GM10248 (cell line): Measurements from ENCODE around the gene PDIA2.

Source experiments
- CTCF ChIA-PET: fragments of 300-600 bp; sonication (Branson Sonifier 250); formaldehyde crosslinking; extraction: SDS; loops from one replicate; lab custom pipeline; 2021; ENCODE audit warnings: antibody characterized with exemption; lab: Yijun Ruan, JAX
- POLR2A ChIA-PET: fragments of 350-650 bp; sonication (Branson Sonifier 250); formaldehyde crosslinking; extraction: SDS; loops from one replicate; lab custom pipeline; 2020; ENCODE audit warnings: antibody characterized with exemption; lab: Yijun Ruan, JAX
- DNase-seq: peaks from one replicate; pipeline ENCODE4 v3.0.0; 2012; ENCODE audit errors: extremely low spot score
- TF ChIP-seq, protein P1 (sequence below): IDR thresholded peaks from 2 replicates; pipeline ENCODE4 v1.5.1; 2012; ENCODE audit warnings: mild to moderate bottlenecking, low read depth; ENCODE audit errors: extremely low read depth, missing control alignments, control extremely low read depth

The PDIA2 gene

DNA sequence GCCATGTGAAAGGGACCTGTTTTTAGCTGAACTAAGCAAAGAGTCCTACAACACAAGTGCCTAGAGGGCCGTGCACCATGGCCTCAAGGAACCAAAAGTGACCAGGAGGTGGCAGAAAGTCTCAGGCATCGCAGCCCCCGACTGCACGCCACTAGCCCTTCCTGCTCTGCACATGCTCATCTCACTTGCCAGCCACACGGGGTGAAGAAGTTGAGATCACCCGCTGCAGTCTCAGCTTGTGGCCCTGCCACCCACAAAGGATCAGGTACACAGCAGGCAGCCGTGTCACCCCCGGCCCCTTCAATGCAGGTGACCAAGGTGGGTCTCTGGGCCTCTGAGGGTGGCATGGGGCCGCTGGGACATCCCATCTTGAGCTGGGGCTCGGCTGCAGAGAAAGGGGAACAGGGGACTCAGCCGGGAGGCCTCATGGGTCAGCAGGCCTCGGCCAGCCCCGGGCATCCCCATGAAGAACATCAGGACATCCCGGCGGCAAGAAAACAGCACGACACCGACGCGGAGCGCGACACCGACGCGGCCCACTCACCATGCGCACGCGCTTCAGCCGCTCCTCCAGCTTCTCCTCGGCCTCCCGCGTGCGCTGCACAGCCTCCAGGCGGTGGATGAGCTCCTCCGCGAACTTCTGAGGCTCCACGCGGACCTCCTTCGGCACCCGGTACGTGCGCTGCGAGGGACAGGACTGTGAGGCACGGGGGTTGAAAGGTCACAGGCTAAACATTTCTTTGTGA lies 21.0 kb downstream of the PDIA2 start:
- TF ChIP-seq, protein P1, sequence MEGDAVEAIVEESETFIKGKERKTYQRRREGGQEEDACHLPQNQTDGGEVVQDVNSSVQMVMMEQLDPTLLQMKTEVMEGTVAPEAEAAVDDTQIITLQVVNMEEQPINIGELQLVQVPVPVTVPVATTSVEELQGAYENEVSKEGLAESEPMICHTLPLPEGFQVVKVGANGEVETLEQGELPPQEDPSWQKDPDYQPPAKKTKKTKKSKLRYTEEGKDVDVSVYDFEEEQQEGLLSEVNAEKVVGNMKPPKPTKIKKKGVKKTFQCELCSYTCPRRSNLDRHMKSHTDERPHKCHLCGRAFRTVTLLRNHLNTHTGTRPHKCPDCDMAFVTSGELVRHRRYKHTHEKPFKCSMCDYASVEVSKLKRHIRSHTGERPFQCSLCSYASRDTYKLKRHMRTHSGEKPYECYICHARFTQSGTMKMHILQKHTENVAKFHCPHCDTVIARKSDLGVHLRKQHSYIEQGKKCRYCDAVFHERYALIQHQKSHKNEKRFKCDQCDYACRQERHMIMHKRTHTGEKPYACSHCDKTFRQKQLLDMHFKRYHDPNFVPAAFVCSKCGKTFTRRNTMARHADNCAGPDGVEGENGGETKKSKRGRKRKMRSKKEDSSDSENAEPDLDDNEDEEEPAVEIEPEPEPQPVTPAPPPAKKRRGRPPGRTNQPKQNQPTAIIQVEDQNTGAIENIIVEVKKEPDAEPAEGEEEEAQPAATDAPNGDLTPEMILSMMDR: no peak
- ChIA-PET POLR2A (no interaction called here), CTCF (no interaction called here)
- no peak for DNase-seq

DNA sequence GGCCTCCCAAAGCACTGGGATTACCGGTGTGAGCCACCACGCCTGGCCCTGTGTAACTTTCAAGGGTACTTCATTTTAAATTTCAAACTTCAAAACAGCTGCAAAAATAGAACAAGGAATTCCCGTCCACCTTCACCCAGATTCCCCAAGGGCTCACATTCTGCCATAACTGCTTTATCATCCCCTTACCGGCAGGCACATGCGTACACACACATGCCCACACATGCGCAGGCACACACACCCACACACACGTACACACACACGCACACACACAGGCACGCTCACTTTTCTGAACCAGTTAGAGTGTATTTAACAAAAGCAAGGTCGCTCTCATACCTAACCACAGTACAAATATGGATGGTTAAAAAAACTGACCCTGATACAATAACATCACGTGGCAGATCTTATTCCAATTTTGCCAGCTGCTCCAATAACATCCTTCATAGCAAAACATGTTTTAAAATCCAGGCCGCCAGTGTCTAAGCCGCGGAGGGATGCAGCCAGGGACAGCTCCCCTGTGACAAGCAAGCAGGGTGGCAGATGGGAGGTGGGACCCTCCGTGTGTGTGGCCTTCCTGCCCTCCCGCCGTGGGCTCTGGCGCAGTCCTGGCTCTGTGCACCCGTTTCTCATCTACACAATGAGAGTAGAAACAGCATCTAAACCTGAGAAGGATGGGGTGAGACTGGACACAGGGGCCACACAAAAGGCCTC lies 23.1 kb downstream of the PDIA2 start:
- TF ChIP-seq, protein P1: no peak
- DNase-seq: no peak
- ChIA-PET CTCF (no interaction called here), POLR2A (no interaction called here)

DNA sequence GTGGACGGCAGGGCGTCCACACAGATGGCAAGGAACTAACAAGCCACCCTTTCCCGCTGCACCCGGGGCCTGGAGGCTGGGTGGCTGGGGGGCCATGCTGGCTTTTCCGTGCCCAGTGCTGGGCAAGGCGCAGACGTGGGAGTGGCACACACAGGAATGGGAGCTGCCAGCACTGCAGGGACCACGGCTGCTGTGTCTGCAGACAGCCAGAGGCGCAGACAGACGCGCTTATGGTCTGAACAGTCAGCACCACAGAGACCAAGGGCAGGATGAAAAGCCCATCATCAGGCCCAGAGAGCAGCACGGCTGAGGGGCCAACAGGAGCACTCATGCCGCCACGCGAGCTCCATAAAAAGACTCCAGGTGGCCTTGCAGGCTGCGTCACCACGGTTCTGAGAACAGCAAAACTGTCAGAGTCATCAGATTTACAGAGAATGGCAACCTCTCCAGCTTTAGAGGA lies 24.0 kb downstream of the PDIA2 start:
- TF ChIP-seq, protein P1: no peak
- ChIA-PET CTCF (no interaction called here), POLR2A (no interaction called here)
- no peak for DNase-seq

DNA sequence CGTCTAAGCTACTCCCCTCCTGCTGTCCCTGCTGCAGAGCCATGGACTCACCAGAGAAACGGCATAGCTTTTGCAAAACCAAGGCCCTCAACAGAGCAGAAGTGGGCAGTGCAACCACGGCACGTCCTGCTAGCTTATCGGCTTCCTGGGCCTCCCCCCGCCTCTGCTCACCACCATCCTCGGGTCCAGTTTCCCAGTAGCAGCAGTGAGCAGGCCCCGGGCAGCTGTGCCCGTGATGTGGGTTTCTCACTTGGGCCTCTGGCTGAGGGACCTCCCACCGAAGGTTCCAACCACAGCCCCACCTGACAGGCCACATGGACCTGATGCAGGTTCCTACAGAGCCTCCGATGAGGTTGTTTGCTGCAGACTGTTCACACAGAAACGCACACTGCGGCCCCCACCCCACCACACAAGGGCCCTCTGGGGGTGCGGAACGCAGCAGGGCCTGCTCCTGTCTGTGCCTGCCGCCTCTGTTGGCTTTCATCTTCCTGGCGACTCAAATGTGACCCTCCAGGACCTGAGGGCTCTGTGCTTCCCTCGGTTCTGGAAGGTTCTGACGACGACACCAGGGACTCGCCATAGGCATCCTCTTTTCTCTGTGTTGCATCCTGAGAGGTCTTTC lies 24.8 kb downstream of the PDIA2 start:
- no peak for DNase-seq
- ChIA-PET CTCF (no interaction called here), POLR2A (no interaction called here)
- TF ChIP-seq, protein P1: no peak

DNA sequence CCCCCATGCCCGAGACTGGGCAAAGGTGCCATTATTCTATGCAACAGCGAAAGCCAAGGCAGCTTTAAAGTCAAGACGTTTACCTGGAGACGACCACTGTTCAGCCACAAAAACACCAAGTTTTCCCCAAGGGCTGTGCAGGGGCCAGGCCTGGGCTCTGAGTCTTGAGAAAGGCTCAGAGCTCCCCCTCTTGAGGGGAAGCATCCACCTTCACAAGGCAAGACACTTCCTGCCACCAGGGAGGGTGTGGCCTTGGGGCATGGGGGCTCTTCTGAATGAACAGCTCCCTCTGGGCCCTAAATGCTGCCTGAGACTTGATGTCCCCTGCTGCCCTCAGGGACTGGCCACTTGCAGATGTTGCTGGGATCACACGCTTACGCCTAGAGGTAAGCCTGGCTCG lies 26.5 kb downstream of the PDIA2 start:
- ChIA-PET CTCF (interaction anchor here (0.8 to 2.6 kb wide), 5 partner anchors 12 to 192 kb away, joined by 3 to 7 read pairs (median 3); no protein-coding TSS in a partner anchor), POLR2A (no interaction called here)

DNA sequence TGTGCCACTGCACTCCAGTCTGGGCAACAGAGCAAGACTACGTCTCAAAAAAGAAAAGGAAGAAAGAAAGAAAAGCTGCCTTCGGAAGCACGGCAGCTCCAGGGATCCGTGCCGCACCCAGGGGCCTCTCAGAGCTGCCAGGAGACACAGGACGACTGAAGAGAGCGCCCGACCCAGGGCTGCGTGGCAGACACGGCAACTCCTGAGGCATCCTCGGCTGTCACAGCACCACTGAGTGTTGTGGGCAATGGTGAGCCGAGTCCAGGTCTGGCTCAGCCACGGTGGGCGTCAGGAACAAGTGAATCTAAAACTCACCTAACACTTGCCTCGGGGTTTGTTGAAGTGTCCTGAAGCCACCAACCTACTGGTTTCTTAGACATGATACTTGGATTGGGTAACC lies 28.8 kb downstream of the PDIA2 start:
- DNase-seq: no peak
- CTCF ChIA-PET: no interaction called here
- POLR2A ChIA-PET: no interaction called here
- TF ChIP-seq, protein P1: no peak

More for the DNA sequence above, 26.5 kb downstream of the PDIA2 start:
- no peak for DNase-seq
- TF ChIP-seq, protein P1: no peak
